ENCODE measurements around the gene TNFRSF13B. TPM values are rescaled to one million over a fixed set of nuclear protein-coding genes. Genes with fewer than 3 reads are reported as not detected.

The TNFRSF13B gene
- total and polyA plus RNA-seq, 2 experiments from 2014 or later = 0.24 TPM; not detected in 1

DNA sequence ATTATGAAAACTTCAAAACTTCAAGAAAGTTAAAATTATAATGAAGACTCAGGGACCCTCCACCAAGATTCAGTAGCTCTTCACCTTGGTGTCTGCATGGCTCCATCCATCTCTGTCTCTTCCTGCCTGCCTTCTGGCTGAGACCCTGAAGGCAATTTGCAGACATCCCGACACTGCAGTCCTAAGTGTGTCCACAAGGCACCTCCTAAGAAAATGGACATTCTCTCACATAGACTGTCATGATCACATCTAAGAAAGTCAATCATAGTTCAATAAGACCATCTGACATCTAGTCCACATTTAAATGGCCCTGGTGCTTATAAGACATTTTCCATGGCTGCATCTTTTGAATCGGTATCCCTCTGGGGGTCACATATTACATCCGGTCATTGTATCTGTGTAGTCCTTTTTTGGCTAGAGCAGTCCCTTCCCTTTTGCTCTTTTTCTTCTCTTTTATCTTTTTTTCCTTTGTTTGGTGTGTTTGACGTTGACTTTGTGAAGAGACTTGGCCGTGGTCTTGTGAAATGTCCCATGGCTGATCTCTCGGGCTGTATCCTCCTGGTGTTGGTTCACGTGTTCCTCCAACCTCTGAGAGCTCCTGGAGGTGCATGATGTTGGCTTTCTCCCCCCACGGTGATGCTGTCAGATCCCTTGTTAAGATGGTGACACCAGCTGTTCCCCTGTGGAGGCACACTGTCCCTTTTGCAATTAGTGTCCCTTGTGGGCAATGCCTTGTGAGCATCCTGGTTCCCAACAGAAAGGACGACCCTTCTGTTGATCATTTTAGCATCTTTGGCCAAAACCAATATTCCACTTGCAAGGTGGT is 5.0 kb upstream of the TNFRSF13B start:
- TF ChIP-seq NANOG (IDR thresholded peaks at IDR 0.05; ENCODE audit: borderline replicate concordance) (no peak), ZNF331 (CRISPR knock-in tag; IDR thresholded peaks at IDR 0.05; ENCODE audit: low read depth) (no peak), ZNF114 (CRISPR knock-in tag; IDR thresholded peaks at IDR 0.05) (no peak)
- TF ChIP-seq, protein P1, sequence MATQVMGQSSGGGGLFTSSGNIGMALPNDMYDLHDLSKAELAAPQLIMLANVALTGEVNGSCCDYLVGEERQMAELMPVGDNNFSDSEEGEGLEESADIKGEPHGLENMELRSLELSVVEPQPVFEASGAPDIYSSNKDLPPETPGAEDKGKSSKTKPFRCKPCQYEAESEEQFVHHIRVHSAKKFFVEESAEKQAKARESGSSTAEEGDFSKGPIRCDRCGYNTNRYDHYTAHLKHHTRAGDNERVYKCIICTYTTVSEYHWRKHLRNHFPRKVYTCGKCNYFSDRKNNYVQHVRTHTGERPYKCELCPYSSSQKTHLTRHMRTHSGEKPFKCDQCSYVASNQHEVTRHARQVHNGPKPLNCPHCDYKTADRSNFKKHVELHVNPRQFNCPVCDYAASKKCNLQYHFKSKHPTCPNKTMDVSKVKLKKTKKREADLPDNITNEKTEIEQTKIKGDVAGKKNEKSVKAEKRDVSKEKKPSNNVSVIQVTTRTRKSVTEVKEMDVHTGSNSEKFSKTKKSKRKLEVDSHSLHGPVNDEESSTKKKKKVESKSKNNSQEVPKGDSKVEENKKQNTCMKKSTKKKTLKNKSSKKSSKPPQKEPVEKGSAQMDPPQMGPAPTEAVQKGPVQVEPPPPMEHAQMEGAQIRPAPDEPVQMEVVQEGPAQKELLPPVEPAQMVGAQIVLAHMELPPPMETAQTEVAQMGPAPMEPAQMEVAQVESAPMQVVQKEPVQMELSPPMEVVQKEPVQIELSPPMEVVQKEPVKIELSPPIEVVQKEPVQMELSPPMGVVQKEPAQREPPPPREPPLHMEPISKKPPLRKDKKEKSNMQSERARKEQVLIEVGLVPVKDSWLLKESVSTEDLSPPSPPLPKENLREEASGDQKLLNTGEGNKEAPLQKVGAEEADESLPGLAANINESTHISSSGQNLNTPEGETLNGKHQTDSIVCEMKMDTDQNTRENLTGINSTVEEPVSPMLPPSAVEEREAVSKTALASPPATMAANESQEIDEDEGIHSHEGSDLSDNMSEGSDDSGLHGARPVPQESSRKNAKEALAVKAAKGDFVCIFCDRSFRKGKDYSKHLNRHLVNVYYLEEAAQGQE (IDR thresholded peaks at IDR 0.05; ENCODE audit: unreplicated experiment) = no peak
- TF ChIP-seq, protein P2, sequence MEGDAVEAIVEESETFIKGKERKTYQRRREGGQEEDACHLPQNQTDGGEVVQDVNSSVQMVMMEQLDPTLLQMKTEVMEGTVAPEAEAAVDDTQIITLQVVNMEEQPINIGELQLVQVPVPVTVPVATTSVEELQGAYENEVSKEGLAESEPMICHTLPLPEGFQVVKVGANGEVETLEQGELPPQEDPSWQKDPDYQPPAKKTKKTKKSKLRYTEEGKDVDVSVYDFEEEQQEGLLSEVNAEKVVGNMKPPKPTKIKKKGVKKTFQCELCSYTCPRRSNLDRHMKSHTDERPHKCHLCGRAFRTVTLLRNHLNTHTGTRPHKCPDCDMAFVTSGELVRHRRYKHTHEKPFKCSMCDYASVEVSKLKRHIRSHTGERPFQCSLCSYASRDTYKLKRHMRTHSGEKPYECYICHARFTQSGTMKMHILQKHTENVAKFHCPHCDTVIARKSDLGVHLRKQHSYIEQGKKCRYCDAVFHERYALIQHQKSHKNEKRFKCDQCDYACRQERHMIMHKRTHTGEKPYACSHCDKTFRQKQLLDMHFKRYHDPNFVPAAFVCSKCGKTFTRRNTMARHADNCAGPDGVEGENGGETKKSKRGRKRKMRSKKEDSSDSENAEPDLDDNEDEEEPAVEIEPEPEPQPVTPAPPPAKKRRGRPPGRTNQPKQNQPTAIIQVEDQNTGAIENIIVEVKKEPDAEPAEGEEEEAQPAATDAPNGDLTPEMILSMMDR (conservative IDR thresholded peaks at IDR 0.05; ENCODE audit: low read depth in 2 of 2) = no peak
- Histone ChIP-seq H2AFZ (no peak overlapping the region), H3K27ac (ENCODE audit: low read depth) (no peak overlapping the region), H3K36me3 (ENCODE audit: insufficient read depth) (no peaks in the 10 kb centered on the region), H3F3A (replicated peaks; ENCODE audit: low read depth) (no peaks in the 10 kb centered on the region), H3K4me3 (no peak overlapping the region), H3K79me2 (replicated peaks; ENCODE audit: insufficient read depth) (no peaks in the 10 kb centered on the region), H3K9me2 (ENCODE audit: insufficient read depth) (no peaks in the 10 kb centered on the region), H4K20me1 (replicated peaks; ENCODE audit: insufficient read depth) (no peaks in the 10 kb centered on the region), H3K4me2 (no peak overlapping the region), H3K4me1 (ENCODE audit: insufficient read depth) (no peaks in the 10 kb centered on the region), H3K27me3 (ENCODE audit: insufficient read depth) (no peaks in the 10 kb centered on the region)
- DNase-seq (ENCODE audit: low spot score) (no peak), ATAC-seq (no peak)
- H3K27me3 Mint-ChIP-seq (ENCODE audit: insufficient read depth, low read depth, poor library complexity) = peaks cover 6% of the 10 kb centered on the region
- H3K27ac Mint-ChIP-seq = no peak overlapping the region
- peaks cover 3% of the 10 kb centered on the region for H3K4me1 Mint-ChIP-seq
- H3K4me3 Mint-ChIP-seq = no peak overlapping the region
- H3K9me3 Mint-ChIP-seq = no peaks in the 10 kb centered on the region; the same call in 2 of the 3 replicates
- H3K36me3 Mint-ChIP-seq (ENCODE audit: low read depth) = no peaks in the 10 kb centered on the region

DNA sequence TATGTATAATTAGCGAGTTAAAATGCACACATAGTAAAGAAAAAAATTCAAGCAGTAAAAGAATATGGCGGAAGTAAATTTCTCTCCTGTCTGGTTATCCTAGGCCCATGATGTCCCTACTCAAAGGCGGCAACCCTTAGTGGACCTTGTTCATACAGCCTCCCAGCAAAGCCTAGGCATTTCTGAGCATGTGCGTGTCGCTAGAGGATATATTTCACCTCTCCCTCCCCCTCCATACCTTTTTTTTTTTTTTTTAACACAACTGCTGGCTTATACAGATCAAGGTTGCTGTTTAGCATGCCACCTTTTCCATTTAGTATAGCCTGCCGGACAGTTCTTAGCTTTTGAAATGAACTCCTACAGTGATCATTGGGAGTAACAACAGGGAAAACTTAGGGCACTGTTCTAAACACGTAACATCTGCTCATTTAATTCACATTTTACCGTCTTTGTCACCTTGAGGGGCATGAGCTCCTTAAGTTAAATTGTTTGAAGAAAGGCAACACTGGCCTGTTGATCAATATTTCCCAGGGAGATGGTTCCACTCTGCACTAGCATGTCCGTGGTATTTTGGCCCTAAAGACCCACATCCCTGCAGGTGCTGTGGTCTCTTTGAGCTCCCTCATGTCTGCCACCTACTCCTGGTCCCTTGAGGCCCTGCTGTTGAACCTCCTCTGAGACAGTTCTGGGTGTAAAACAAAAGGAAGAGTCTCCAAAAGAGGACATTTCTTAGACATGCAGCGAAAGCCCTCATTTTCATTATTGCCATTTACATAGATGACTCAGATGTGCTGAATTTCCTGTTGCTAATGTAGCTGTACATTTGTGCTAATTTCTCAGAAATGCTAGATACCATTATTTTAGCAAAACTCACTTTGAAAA is 4.1 kb upstream of the TNFRSF13B start:
- H3K4me3 Mint-ChIP-seq = no peak overlapping the region
- H3K9me3 Mint-ChIP-seq = no peaks in the 10 kb centered on the region; the same call in 2 of the 3 replicates
- no peaks in the 10 kb centered on the region for H3K9me2 ChIP-seq (ENCODE audit: insufficient read depth)
- H3K4me2 ChIP-seq = no peak overlapping the region
- H3K36me3 ChIP-seq (ENCODE audit: insufficient read depth) = no peaks in the 10 kb centered on the region
- no peaks in the 10 kb centered on the region for H3K4me1 ChIP-seq (ENCODE audit: insufficient read depth)
- no peak overlapping the region for H3K27ac ChIP-seq (ENCODE audit: low read depth)
- peaks cover 8% of the 10 kb centered on the region for H3K27me3 Mint-ChIP-seq (ENCODE audit: insufficient read depth, low read depth, poor library complexity)
- ATAC-seq = no peak
- no peaks in the 10 kb centered on the region for H3K27me3 ChIP-seq (ENCODE audit: insufficient read depth)
- H3K4me1 Mint-ChIP-seq = peaks cover 4% of the 10 kb centered on the region
- H4K20me1 ChIP-seq (replicated peaks; ENCODE audit: insufficient read depth) = no peaks in the 10 kb centered on the region
- H3K79me2 ChIP-seq (replicated peaks; ENCODE audit: insufficient read depth) = no peaks in the 10 kb centered on the region
- H3F3A ChIP-seq (replicated peaks; ENCODE audit: low read depth) = no peaks in the 10 kb centered on the region
- H2AFZ ChIP-seq = no peak overlapping the region
- no peak for DNase-seq (ENCODE audit: low spot score)
- H3K27ac Mint-ChIP-seq = no peak overlapping the region
- H3K36me3 Mint-ChIP-seq (ENCODE audit: low read depth) = no peaks in the 10 kb centered on the region
- no peak overlapping the region for H3K4me3 ChIP-seq
- TF ChIP-seq, protein P3, sequence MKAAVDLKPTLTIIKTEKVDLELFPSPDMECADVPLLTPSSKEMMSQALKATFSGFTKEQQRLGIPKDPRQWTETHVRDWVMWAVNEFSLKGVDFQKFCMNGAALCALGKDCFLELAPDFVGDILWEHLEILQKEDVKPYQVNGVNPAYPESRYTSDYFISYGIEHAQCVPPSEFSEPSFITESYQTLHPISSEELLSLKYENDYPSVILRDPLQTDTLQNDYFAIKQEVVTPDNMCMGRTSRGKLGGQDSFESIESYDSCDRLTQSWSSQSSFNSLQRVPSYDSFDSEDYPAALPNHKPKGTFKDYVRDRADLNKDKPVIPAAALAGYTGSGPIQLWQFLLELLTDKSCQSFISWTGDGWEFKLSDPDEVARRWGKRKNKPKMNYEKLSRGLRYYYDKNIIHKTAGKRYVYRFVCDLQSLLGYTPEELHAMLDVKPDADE (IDR thresholded peaks at IDR 0.05) = no peak
- TF ChIP-seq CREB1 (CRISPR knock-in tag; IDR thresholded peaks at IDR 0.05; ENCODE audit: low read depth) = no peak
- no peak for TF ChIP-seq POLR2AphosphoS5 (IDR thresholded peaks at IDR 0.05; ENCODE audit: low read depth)
- TF ChIP-seq JUNB (IDR thresholded peaks at IDR 0.05; ENCODE audit: unreplicated experiment) = no peak
